ENCODE results near the gene RGMA. TPM values are rescaled to one million over a fixed set of nuclear protein-coding genes. Genes with fewer than 3 reads are reported as not detected.

Gene RGMA
- total RNA-seq, 4 donors from 2014 or later: 3.6 to 57.1 (median 25.1) TPM

DNA sequence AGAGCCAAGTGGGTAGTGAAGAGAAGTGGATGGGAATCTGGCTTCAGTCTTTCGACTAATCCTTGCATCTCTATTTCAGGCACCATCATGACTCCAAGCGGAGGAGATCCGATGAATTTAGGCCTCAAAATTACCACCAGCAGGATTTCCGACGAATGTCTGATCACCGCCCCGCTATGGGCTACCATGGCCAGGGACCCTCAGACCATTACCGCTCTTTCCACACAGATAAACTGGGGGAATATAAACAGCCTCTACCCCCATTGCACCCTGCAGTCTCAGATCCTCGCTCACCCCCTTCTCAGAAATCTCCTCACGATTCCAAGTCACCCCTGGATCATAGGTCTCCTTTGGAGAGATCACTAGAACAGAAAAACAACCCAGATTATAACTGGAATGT, 64.7 kb downstream of the RGMA start:
- Histone ChIP-seq H3K4me3 (no peak overlapping the region), H3K27ac (no peak overlapping the region), H3K36me3 (no peaks in the 10 kb centered on the region), H3K4me1 (no peaks in the 10 kb centered on the region), H3K27me3 (no peaks in the 10 kb centered on the region), H3K9me3 (no peaks in the 10 kb centered on the region)
- TF ChIP-seq POLR2A (IDR thresholded peaks at IDR 0.05): no peak
- intact Hi-C loops (cut with DNase I; ENCODE audit: low total_unique reads): no loop called here
- DNase-seq: no peak

DNA sequence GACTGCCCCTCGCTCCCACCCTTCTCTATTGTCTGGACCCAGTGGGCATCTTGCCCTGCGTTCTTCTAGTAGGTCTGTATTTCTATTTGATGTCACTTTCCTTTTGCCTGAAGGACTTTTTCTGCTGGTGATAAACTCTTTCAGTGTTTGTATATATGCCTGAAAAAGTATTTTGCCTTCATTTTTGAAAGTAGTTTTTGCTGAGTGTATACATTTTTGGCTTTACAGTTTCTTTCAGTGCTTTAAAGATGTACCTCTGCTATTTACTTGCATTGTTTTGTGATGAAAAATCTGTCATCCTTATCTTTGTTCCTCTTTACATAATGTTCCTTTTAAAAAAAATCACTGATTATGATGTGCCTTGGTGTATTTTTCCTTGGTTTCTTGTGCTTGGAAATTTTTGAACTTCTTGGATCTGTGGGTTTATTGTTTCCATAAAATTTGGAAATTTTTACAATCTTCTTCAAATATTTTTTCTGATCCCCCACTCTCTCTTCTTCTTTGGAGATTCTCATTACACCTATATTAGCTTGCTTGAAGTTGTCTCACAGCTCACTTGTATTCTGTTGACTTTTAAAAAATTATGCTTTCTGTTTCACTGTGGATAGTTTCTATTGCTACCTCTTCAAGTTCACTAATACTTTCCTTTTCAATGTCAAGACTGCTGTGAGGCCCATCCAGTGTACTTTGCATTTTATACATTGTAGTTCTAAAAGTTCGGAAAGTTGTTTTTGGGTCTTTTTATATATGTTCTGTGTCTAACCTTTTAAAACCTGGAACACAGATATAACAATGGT, 67.8 kb downstream of the RGMA start:
- no peaks in the 10 kb centered on the region for H3K36me3 ChIP-seq
- no peak overlapping the region for H3K4me3 ChIP-seq
- H3K9me3 ChIP-seq: no peaks in the 10 kb centered on the region
- no peak for DNase-seq
- no peak overlapping the region for H3K27ac ChIP-seq
- H3K4me1 ChIP-seq: no peaks in the 10 kb centered on the region
- H3K27me3 ChIP-seq: no peaks in the 10 kb centered on the region
- TF ChIP-seq POLR2A (IDR thresholded peaks at IDR 0.05): no peak
- TF ChIP-seq CTCF (IDR thresholded peaks at IDR 0.05): no peak
- intact Hi-C loops (cut with DNase I; ENCODE audit: low total_unique reads): no loop called here

GRCh38 chr15:93019971-93020370, 69.0 kb downstream of the RGMA start:
- H3K27ac ChIP-seq: no peak overlapping the region
- H3K9me3 ChIP-seq: no peaks in the 10 kb centered on the region
- no peaks in the 10 kb centered on the region for H3K27me3 ChIP-seq
- no peak for TF ChIP-seq POLR2A (IDR thresholded peaks at IDR 0.05)
- no peak for TF ChIP-seq CTCF (IDR thresholded peaks at IDR 0.05)
- intact Hi-C loops (cut with DNase I; ENCODE audit: low total_unique reads): no loop called here
- no peak overlapping the region for H3K4me3 ChIP-seq
- no peaks in the 10 kb centered on the region for H3K36me3 ChIP-seq
- H3K4me1 ChIP-seq: no peaks in the 10 kb centered on the region
- no peak for DNase-seq

- no peak for TF ChIP-seq POLR2A (IDR thresholded peaks at IDR 0.05)
- no peak for TF ChIP-seq CTCF (IDR thresholded peaks at IDR 0.05)
- intact Hi-C loops (cut with DNase I; ENCODE audit: low total_unique reads): no loop called here
- H3K27me3 ChIP-seq: no peaks in the 10 kb centered on the region
- no peaks in the 10 kb centered on the region for H3K4me1 ChIP-seq
- no peak for DNase-seq
- no peaks in the 10 kb centered on the region for H3K9me3 ChIP-seq
- no peaks in the 10 kb centered on the region for H3K36me3 ChIP-seq
- H3K27ac ChIP-seq: peak overlapping the region in 1 of 2 donors; percentile 25
- H3K4me3 ChIP-seq: no peak overlapping the region
Measured at GRCh38 chr15:93019090-93019489, 69.9 kb downstream of the RGMA start.

GRCh38 chr15:93018574-93018973, 70.4 kb downstream of the RGMA start:
- H3K36me3 ChIP-seq: no peaks in the 10 kb centered on the region
- H3K27ac ChIP-seq: peak overlapping the region; percentile 25 to 38
- intact Hi-C loops (cut with DNase I; ENCODE audit: low total_unique reads): no loop called here
- H3K4me3 ChIP-seq: no peak overlapping the region
- TF ChIP-seq POLR2A (IDR thresholded peaks at IDR 0.05) (no peak), CTCF (IDR thresholded peaks at IDR 0.05) (no peak)
- H3K4me1 ChIP-seq: no peaks in the 10 kb centered on the region
- no peak for DNase-seq
- H3K27me3 ChIP-seq: no peaks in the 10 kb centered on the region
- no peaks in the 10 kb centered on the region for H3K9me3 ChIP-seq
